Measurements from ENCODE around the gene MAST2.

DNA sequence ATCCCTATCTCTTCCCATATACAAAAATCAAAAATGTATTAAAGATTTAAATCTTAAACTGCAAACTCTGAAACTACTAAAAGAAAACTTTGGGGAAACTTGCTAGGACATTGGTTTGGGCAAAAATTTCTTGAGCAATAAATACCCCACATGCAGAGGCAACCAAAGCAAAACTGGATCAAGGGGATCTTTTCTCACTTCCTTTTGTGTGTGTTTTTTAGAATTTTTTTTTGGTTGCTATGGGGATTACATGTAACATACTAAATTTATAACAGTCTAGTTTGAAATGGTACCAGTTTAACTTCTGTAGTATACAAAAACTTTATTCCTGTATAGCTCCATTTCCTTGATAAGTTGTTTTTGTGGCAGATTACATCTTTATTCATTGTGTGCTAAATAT, 16.8 kb downstream of the MAST2 start:
- TF ChIP-seq, protein P1, sequence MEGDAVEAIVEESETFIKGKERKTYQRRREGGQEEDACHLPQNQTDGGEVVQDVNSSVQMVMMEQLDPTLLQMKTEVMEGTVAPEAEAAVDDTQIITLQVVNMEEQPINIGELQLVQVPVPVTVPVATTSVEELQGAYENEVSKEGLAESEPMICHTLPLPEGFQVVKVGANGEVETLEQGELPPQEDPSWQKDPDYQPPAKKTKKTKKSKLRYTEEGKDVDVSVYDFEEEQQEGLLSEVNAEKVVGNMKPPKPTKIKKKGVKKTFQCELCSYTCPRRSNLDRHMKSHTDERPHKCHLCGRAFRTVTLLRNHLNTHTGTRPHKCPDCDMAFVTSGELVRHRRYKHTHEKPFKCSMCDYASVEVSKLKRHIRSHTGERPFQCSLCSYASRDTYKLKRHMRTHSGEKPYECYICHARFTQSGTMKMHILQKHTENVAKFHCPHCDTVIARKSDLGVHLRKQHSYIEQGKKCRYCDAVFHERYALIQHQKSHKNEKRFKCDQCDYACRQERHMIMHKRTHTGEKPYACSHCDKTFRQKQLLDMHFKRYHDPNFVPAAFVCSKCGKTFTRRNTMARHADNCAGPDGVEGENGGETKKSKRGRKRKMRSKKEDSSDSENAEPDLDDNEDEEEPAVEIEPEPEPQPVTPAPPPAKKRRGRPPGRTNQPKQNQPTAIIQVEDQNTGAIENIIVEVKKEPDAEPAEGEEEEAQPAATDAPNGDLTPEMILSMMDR (IDR thresholded peaks at IDR 0.05): no peak
- TF ChIP-seq POLR2A (IDR thresholded peaks at IDR 0.05): no peak
